RCC 7860 (cell line): Measurements from ENCODE around the gene SIGLEC10.
A peak's percentile ranks its signal among the peaks of the same experiment; 100 is the strongest.

ENCODE experiments used
- DNase-seq: peaks from one replicate; pipeline ENCODE4 v3.0.0-alpha.2; 2015; ENCODE audit warnings: low spot score
- FAIRE-seq: peaks from 2 replicates; lab custom pipeline; 2012; peaks lifted over from hg19 to GRCh38; lab: Jason Lieb, UNC

SIGLEC10 gene

DNA sequence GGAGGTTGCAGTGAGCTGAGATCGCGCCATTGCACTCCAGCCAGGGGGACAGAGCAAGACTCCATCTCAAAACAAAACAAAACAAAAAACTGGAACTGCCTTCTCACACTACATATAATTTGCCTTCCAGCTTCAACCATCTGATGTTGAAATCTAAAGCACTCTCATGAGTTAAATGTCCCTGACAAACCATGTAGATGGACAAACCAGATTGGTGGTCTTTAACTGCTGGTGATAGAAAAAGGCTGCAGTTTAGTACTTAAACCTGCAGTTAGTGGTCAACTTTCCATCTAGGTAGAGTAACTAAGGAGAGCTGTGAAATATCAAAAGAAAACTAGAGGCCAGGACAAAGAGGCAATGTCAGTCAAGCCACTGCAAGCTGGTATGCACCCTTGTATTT is 21.3 kb downstream of the SIGLEC10 start:
- DNase-seq = no peak
- FAIRE-seq = no peak

DNA sequence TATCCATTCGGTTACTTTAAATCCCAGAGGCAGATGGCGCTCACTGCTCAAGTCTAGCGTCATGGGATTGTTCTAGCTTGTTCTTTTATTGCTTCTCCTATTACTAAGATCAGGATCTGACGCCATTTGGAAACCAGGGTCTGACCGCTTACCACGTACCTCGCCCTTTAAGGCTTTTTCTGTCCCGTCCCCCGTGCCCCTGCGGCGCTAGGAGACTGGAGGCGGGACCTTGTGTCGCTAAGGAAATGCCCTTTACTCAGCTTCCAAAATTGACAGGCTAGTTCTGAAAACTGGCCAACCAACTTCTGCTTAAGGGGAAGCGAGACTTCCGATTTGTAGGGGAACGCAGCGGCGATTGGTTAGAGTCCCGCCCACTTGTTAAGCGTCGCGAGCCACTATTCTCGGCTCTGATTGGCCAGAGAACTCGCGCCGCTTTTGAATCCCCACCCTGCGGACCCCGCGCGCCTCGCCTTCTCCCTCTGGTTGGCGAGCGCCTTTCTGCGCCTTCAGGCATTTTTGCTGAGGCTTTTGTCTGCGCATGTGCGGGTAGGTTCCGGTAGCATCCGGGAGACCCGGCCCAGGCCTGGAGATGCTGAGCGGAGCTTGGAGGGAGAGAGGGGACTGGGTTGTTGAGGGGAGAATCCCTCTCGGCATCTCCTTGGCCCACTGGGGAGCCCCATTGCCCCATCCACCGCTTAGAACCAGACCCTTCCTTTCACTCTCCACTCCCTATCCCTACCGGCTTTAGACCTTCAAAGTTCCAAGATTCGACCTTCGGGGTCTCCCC is 23.2 kb downstream of the SIGLEC10 start:
- FAIRE-seq = peak; percentile 90
- DNase-seq = peak; percentile 93

DNA sequence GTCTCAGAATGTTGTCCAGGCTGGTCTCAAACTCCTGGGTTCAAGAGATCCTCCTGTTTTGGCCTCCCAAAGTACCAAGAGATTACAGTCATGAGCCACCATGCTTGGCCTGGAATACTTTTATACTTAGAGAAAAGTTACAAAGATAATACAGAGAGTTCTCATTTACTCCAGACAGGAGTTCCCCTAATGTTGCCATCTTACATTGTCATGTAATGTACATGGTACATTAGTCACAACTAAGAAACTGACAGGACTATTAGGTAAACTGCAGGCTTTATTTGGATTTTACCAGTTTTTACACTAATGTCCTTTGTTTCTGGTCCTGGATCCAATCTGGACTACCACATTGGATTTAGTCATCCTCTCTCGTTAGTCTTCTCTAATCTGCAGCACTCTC is 24.7 kb downstream of the SIGLEC10 start:
- FAIRE-seq (no peak), DNase-seq (no peak)

DNA sequence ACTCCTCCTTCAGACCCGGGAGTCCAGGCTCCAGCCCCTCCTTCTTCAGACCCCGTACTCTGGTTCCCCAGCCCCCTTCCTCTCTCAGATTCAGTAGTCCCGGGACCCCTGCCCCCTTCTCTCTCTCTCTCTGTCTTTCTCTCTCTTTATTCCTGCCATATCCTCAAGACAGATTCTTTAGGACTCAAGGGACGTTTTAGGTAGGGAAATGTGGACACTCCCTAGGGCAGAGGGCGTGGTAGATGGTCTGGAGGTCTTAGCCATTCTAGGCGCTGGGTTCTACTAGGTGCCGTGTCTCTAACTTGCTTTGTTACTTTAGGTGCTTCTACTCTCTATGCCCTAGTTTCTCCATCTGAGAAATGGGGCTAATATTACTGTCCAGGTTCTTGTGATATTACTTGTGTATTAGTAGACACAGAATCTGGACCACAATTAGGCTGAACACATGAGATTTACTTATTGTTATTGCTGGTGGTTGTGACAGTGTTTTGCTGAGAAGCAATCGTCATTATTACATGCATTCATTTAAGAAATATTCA is 26.3 kb downstream of the SIGLEC10 start:
- FAIRE-seq (no peak), DNase-seq (no peak)

DNA sequence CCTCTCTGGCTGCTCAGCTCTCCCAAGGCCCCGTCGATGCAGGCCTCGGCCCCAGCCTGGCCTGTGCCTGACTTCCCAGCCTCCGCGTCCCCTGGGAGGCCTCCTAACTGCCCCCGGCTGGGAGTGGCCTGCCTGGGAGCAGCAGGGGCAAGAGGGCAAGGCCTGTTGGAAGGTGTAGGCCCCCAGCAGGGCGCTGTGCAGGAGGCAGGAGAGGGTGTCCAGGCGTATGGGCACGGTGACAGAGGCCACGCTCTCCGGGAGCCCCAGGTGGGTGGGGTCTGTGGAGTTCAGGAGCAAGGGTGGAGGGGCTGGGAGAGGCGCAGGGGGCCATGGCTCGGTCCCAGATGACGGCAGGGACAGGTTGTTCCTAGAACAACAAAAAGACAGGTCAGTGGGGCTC is 28.3 kb downstream of the SIGLEC10 start:
- DNase-seq (no peak), FAIRE-seq (no peak)

DNA sequence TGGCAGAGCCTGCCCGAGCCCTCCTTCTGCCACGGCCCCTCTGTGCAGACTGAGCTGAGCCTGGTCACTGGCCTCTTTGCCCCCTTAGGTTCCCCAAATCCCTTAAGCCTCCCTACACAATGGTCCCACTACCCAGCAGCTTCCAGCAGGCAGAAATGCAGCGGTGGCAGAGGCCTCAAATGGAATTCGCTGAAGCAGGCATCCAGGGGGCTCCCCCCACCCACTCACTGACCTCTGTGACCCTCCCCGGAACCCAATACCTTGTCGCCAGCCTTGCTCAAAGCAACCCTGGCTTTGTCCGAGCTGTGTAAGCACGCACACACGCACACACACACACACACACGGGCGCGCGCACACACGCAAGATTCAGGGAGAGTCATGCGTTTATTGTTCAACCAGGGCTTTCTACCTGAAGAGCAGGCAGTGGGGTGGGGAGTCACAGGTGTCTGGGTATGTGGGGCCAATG is 29.5 kb downstream of the SIGLEC10 start, which contains the start of gene LIM2:
Gene LIM2 (minus strand): TSS at position 51 of the 466 bp plus-strand sequence. CDS start 531 bp downstream, outside the sequence.
- DNase-seq (no peak), FAIRE-seq (no peak)

DNA sequence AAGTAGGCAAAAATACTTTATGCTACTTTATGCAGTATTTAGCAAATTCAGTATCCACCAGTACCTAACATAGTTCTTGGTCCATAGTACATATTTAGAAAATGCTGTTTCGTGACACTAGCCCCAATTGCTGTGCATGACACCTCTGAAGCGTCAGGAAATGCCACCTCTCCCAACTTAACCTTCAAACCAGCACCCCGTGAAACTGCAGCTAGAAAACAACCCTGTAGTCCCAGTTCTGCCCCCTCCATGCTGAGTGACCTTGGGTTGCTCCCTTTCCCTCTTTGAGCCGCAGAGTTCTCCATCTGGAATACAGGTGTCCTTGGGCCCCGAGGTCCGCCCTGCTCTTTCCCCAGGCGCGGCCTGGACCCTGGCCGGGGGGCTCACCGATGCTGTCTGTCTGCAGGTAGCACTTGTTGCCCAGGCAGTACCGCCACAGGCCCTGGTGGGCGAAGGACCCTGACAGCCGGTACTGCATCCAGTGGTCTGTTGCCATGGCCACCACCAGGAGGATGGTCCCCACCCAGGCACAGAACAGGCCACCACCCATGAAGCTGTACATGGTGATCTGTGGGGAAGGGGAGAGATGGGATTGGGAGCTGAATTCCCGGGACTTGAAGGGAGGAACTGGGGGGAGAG is 30.4 kb downstream of the SIGLEC10 start:
- DNase-seq (no peak), FAIRE-seq (no peak)

DNA sequence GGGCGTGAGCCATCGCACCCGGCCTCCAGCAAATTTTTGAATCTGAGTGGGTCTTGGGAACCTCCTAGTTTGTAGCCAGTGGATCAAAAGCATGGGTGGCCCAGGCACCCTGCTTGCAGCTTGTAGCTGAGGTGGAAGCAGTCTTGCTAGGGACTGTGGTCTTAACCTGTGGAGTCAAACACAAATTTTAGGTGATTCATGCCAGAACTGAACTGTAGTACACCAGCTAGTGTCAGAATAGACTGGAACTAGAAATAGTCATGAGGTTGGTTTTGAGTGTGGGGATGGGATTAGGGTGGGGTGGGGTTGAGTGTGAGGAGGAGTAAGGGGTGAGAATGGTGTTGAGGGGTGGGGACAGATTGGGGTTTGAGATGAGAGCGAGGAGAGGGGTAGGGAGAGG is 35.4 kb downstream of the SIGLEC10 start:
- DNase-seq = no peak
- no peak for FAIRE-seq

DNA sequence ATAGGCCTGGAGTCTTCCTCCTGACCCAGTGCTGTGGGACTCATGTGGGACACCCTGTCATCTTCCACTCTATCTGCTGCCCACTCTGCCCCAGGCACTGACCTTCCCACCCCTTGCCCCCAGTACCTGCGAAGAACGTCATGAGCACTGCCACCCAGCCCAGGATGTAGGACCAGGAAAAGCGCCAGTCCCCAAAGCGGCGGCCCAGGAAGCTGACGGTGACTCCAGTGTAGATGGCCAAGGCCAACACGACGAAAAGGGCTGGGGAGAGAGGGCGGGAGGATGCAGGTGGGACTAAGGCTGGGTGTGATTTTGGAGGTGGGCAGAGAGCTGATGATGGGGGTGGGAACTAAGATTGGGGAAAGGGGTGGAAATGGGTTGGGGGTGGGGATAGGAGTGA is 37.1 kb downstream of the SIGLEC10 start:
- no peak for FAIRE-seq
- DNase-seq = no peak

DNA sequence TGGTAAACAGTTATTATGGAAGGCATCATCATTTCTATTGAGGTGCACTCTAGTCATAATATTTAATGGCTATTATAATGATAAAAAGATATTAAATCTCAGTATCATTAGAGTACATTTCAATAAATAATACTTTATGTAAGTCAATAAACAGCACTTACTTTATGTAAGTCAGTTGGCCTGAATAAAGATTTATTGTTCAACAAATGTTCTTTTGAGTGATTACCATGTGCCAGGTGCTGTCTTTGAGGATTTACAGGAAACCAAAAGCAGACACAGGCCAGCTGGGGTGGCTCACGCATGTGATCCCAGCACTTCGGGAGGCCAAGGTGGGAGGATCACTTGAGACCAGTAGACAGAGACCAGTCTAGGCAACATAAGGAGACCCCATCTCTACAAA is 40.0 kb downstream of the SIGLEC10 start:
- FAIRE-seq = no peak

DNA sequence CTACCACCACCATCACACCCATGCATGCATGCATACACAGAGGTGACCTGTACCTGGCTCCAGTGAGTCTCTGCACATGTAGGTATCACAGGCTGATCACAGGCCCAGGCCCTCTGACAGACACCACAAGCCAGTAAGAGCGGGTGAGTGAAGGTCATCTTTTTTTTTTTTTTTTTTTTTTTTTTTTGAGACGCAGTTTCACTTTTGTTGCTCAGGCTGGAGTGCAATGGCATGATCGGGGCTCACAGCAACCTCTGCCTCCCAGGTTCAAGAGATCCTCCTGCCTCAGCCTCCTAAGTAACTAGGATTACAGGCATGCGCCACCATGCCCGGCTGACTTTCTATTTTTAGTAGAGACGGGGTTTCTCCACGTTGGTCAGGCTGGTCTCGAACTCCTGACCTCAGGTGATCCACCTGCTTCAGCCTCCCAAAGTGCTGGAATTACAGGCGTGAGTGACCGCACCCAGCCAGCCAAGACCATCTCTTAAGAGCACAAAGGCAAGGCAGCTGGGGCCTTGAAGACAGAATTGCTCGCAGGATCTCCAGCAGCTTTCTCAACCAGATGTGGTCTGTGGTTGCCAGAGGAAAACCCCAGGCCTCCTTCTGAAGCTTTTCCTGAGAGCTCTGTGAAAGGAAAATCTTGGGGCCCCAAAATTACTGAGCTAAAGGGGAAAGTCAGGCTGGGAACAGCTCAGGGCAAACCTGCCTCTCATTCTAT is 41.8 kb downstream of the SIGLEC10 start:
- FAIRE-seq (no peak), DNase-seq (no peak)

More for the DNA sequence above, 40.0 kb downstream of the SIGLEC10 start:
- no peak for DNase-seq

DNA sequence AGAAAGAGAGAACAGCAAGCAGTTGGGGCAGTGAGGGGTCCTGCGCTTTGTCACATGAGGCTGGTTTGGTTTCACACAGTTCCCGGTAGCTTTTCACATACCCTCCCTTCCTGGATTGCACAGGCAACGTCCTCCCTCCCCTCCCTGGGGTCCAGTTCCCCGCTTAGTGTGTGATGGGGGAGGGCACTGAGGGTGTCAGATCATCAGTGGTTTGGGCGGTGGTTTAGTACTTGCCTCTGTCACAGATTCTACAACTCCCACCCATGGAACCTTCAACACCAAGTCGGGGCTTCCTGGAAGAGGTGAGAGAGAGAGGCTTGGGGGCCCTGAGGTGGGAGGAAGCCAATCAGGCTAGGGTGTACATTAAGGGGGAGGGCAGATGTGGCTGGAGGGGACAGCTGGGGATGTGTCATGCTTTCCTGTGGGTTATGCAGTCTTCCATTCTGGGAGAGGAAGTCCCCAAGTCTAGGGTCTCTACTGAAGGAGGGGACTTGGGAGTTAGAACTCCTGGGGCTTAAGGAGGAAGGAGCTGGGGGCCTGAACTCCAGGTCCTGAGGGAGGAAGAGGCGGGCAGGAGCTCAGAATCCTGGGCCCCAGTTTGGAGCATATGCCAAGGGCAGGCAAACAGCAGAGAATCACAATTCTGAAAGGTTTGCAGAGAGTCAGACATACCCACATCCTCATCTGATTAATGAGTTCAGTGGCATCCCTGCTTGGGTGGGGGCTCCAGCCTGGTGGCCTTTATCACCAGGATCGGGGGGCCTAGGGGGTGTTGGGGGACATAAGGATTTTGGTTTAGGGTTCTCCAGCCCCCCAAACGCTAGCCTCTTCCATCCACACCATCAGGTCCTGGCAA is 44.6 kb downstream of the SIGLEC10 start, which contains the start of gene NKG7:
Gene NKG7 (minus strand): TSS at position 6 of the 856 bp plus-strand sequence. CDS start 119 bp downstream, outside the sequence.
- FAIRE-seq (no peak), DNase-seq (no peak)

DNA sequence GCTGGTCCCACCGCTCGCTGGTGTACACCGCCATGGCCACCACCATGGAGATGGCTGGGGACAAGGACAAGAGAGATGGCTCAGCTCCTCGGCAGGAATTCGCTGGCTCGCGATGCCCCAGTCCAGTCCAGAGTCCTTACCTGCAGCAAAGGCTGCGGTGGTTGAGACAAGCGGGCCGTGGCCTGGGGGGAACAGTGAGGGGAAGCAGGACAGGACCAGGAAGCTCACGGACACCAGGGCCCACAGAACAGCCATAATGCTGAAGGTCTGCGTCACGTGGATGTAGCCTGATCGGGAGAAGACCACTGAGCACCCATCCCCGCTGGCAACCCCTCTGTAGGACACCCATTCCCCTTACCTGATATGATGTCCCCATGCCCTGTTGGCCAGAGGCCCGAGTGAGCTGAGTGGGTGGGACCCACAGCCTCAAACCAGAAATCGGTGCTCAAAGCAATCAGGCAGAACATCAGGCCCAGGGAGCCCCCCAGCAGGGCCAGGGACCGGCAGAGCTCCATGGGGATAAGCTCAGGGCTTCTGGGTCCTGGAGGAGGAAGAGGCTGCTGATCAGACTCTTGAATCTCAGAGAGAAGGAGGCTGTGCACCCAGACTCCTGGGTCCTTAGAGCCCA is 45.3 kb downstream of the SIGLEC10 start:
- no peak for FAIRE-seq
- DNase-seq = no peak

DNA sequence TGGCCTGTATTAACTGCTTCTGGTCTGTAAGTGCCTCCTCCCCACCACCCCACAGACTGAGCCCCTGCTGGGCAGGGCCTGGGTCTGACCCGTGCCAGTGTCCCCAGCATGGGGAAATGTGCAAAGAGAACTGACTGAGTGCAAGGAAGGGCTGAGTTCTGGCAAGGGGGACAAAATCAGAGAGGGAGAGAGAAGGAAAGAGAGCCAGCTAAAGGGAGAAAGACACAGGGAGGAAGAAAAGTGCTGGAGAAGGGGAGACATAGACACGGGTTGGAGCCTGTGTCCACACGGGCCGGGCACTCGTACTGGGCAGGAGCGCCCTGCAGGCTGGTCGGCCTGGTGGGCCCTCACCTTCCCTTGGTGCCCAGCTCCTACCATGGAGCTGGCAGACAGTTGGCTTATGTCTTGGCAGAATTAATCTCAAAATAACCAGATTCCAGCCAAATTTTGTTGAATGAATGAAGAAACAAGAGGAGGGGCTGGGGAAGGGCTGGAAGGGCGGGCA is 46.2 kb downstream of the SIGLEC10 start:
- FAIRE-seq = no peak

DNA sequence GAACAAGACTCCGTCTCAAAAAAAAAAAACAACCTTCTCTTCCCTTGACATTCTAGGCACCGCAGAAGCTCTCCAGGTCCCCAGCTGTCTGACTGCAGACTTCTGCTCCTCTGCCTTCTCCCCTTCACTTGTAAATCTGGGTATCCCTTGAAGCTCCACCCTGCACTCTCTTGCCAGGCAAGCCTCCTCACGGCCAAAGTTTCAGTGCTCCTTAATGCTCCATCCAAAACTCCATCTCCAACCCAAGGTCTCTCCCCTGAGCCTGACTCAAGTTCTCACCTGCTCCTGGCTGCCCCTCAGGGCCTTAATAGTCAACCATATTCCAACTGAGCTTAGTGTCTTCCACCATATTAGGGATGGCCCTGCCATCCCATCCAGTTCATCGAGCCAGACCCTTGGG is 47.2 kb downstream of the SIGLEC10 start:
- no peak for DNase-seq
- FAIRE-seq = no peak

More for the DNA sequence above, 46.2 kb downstream of the SIGLEC10 start:
- no peak for DNase-seq

DNA sequence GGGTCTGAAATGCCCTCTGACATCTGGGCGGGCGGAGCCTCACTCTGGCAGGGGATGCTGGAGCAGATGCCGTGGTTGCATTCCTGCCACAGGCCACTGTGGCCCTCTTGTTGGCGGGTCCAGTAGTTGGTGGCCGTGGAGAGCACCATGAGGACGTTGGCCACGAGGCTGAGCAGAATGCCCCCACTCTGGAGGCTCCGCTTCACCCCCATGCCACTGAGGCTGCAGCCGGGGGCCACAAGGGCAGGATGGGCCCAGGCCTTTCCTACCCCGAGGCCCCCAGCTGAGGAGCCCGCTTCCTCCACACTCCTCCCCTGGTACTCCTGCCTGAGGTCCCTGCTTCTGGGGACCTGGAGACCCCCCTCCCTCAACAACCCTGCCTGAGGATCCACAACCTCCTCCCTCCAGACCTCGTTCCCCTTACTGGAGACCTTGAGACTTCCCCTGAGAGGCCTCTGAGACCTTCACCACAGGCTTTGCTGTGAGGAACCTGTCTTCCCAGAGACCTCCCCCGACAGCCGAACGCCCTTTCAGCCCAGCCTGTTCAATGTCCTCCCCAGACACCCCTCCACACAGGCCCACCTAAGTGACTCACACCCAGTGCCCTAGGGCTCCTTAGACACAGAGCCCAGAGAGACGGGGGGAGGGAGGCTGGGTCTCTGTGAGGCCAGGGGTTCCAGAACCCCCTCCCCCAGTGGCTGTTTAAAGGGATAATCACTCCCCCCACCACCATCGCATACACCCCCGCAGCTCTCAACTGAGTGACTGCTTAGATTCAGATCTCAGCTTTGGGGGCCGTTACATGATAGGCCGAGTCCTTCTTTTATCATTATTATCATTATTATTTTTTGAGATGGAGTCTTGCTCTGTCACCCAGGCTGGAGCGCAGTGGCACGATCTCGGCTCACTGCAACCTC is 48.8 kb downstream of the SIGLEC10 start, which contains the start of gene CLDND2:
Gene CLDND2 (minus strand): TSS at position 638 of the 917 bp plus-strand sequence. CDS start 426 bp downstream, at position 212.
- FAIRE-seq (no peak), DNase-seq (no peak)

DNA sequence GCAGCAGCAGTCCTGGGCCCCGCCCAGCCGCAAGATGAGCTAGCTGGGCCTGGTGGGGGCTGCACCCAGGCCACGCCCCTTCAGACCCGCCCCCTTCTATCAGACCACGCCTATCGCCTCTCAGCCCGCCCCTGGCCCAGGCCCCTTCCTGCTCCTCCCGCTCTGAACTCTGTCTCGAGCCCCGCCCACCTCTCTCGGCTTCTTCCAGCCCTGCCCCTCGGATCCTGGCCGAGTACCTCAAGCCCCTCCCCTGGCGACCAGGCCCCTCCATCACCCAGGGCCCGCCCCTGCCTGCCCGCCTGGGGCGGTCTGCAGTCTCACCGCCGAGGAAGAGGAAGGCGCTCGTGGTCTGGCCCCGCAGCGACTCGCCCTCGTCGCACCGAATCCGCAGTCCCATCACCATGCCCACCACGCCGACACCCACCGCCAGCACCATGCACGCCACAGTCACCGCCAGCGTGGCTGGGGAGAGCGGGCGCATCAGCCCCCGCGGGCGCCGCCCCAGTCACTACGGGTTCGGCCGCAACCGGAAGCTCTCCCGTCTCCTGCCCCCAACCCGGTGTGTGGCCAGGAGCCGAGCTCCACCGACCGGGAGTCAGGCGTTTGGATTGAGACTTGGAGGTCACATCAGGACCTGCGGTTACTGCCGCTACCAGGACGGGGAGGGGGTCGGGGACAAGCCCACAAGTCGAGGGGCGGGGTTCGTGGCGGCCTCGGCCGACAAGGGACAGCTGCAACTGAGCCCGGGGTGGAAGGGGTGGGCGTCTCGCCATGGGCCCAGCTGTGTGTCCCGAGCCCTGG is 49.7 kb downstream of the SIGLEC10 start:
- FAIRE-seq = peak; percentile 87
- DNase-seq = peak; percentile 94

DNA sequence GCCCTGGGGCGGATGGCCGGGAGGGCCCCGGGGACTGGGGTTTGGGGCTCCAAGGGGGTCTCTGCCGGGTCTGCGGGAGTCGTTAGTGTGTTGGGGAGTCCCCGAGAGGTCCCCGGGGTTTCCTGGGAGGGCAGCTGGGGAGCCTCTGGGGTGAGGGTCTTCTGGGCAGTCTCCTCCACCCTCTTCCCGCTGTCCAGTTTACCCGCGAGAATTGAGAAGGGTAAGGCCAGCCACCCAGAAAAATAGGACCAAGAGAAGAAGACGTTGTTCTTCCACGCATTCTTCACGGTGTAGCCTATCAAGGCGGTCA is 50.2 kb downstream of the SIGLEC10 start:
- FAIRE-seq (no peak), DNase-seq (no peak)
